ENCODE data around the gene SLC16A3.

GRCh38 chr17:82269138-82269881, 40.5 kb downstream of the SLC16A3 start:
- TF ChIP-seq CHD2 (IDR thresholded peaks at IDR 0.05; ENCODE audit: low read length, partially characterized antibody) (no peak), CTCF (IDR thresholded peaks at IDR 0.05) (no peak), RAD21 (IDR thresholded peaks at IDR 0.05; ENCODE audit: low read length) (no peak), ZBTB33 (IDR thresholded peaks at IDR 0.05; ENCODE audit: borderline replicate concordance, low read depth) (no peak), GABPA (IDR thresholded peaks at IDR 0.05; ENCODE audit: low read depth) (no peak), PBX3 (IDR thresholded peaks at IDR 0.05) (no peak), EZH2phosphoT487 (IDR thresholded peaks at IDR 0.05; ENCODE audit: borderline replicate concordance, low read depth) (no peak), EP300 (IDR thresholded peaks at IDR 0.05; ENCODE audit: borderline replicate concordance in 1 of 2, low read depth in 1 of 2, low read length in 1 of 2) (no peak), GATA2 (CRISPR knock-in tag; IDR thresholded peaks at IDR 0.05) (no peak), TEAD4 (IDR thresholded peaks at IDR 0.05; ENCODE audit: borderline replicate concordance, insufficient read depth) (no peak), TAF1 (IDR thresholded peaks at IDR 0.05; ENCODE audit: borderline replicate concordance, low read depth, low read length) (no peak)

Measured in SK-N-SH (cell line).